Upper lobe of right lung (tissue), 1 donor: ENCODE data around the gene LGR6. TPM values are rescaled to one million over a fixed set of nuclear protein-coding genes. Genes with fewer than 3 reads are reported as not detected.

ENCODE experiments used
- ATAC-seq: fragments of 200-7000 bp; cut with Tn5 transposase; one replicate; pipeline ENCODE4 v1.9.1; 2020; ENCODE audit warnings: mild to moderate bottlenecking, moderate library complexity
- DNase-seq: peaks from one replicate; pipeline ENCODE4 v3.0.0-alpha.2; 2020
- H3K27ac ChIP-seq: fragments of 200-600 bp; one replicate; pipeline ENCODE4 v1.8.0; 2022
- H3K27me3 ChIP-seq: fragments of 200-600 bp; one replicate; pipeline ENCODE4 v1.8.0; 2022; ENCODE audit warnings: mild to moderate bottlenecking
- H3K36me3 ChIP-seq: fragments of 200-600 bp; one replicate; pipeline ENCODE4 v1.8.0; 2022
- H3K4me1 ChIP-seq: fragments of 200-600 bp; one replicate; pipeline ENCODE4 v1.8.0; 2022
- H3K4me3 ChIP-seq: fragments of 200-600 bp; one replicate; pipeline ENCODE4 v1.8.0; 2022; ENCODE audit warnings: mild to moderate bottlenecking
- H3K9me3 ChIP-seq: fragments of 200-600 bp; one replicate; pipeline ENCODE4 v1.8.0; 2022
- intact Hi-C: fragments of 100-400 bp; cut with DNase I; formaldehyde crosslinking; loops from one replicate; pipeline ENCODE4 v1.11.0; 2022
- total RNA-seq: library from RNA; stranded (reverse); fragmentation: NEBNext Ultra II Directional; extraction: Animal tissue kit (Norgen Biotek cat#: 25700); gene quantifications from one replicate; pipeline ENCODE4 v1.2.1, GENCODE V29; 2021
- TF ChIP-seq, protein P1 (sequence below): fragments of 200-600 bp; IDR thresholded peaks from one replicate; pipeline ENCODE4 v1.8.0; 2022; ENCODE audit warnings: antibody characterized with exemption
- donor health status: DM: no; HTN: yes; CAD: no; lungs with severe emphysema.

LGR6 gene
- total RNA-seq, 1 donor from 2014 or later: 1.8 TPM

- intact Hi-C loops: no loop called here
- no peak for ATAC-seq
- no peak overlapping the region for H3K4me3 ChIP-seq
- TF ChIP-seq, protein P1, sequence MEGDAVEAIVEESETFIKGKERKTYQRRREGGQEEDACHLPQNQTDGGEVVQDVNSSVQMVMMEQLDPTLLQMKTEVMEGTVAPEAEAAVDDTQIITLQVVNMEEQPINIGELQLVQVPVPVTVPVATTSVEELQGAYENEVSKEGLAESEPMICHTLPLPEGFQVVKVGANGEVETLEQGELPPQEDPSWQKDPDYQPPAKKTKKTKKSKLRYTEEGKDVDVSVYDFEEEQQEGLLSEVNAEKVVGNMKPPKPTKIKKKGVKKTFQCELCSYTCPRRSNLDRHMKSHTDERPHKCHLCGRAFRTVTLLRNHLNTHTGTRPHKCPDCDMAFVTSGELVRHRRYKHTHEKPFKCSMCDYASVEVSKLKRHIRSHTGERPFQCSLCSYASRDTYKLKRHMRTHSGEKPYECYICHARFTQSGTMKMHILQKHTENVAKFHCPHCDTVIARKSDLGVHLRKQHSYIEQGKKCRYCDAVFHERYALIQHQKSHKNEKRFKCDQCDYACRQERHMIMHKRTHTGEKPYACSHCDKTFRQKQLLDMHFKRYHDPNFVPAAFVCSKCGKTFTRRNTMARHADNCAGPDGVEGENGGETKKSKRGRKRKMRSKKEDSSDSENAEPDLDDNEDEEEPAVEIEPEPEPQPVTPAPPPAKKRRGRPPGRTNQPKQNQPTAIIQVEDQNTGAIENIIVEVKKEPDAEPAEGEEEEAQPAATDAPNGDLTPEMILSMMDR: no peak
- no peaks in the 10 kb centered on the region for H3K9me3 ChIP-seq
- H3K27ac ChIP-seq: no peak overlapping the region
- DNase-seq: no peak
- no peaks in the 10 kb centered on the region for H3K36me3 ChIP-seq
- no peaks in the 10 kb centered on the region for H3K4me1 ChIP-seq
- no peaks in the 10 kb centered on the region for H3K27me3 ChIP-seq
Observed at GRCh38 chr1:202204065-202204464, 10.5 kb downstream of the LGR6 start.

DNA sequence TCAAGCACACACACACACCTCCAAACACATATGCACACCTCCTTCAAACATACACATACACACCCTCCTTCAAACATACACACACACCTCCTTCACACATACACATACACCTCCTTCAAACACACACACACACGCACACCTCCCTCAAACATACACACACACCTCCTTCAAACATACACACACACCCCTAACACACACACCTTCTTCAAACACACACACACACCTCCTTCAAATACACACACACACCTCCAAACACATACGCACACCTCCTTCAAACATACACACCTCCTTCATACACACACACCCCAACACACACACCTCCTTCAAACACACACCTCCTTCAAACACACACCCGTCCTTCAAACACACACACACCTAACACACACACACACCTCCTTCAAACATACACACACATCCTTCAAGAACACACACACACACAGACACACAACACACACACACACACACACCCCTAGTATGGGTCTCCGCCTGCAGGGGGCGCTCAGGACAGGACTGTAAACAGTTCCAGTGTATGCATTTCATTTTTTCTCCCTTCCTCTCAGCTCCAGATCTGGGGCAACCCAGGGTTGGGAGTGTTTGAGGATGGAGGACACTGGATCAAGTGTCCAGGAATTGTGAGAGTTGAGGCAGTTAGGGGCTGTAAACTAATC lies 12.1 kb downstream of the LGR6 start:
- intact Hi-C loops: no loop called here
- TF ChIP-seq, protein P1: no peak
- Histone ChIP-seq H3K27me3 (no peaks in the 10 kb centered on the region), H3K36me3 (no peaks in the 10 kb centered on the region), H3K4me1 (no peaks in the 10 kb centered on the region), H3K4me3 (no peak overlapping the region), H3K9me3 (no peaks in the 10 kb centered on the region), H3K27ac (no peak overlapping the region)
- DNase-seq (no peak), ATAC-seq (peak; percentile 58)

- TF ChIP-seq, protein P1: no peak
- H3K27ac ChIP-seq: no peak overlapping the region
- DNase-seq (no peak), ATAC-seq (no peak)
- H3K4me3 ChIP-seq: no peak overlapping the region
- no peaks in the 10 kb centered on the region for H3K4me1 ChIP-seq
- no peaks in the 10 kb centered on the region for H3K27me3 ChIP-seq
- H3K9me3 ChIP-seq: no peaks in the 10 kb centered on the region
- H3K36me3 ChIP-seq: no peaks in the 10 kb centered on the region
- intact Hi-C loops: no loop called here
Observed at GRCh38 chr1:202207292-202207691, 13.7 kb downstream of the LGR6 start.

GRCh38 chr1:202208351-202208857 lies 14.8 kb downstream of the LGR6 start:
- Histone ChIP-seq H3K36me3 (no peaks in the 10 kb centered on the region), H3K9me3 (no peaks in the 10 kb centered on the region), H3K4me3 (no peak overlapping the region), H3K27me3 (peaks cover 10% of the 10 kb centered on the region), H3K4me1 (no peaks in the 10 kb centered on the region), H3K27ac (no peak overlapping the region)
- DNase-seq (no peak), ATAC-seq (no peak)
- TF ChIP-seq, protein P1: no peak
- intact Hi-C loops: no loop called here

DNA sequence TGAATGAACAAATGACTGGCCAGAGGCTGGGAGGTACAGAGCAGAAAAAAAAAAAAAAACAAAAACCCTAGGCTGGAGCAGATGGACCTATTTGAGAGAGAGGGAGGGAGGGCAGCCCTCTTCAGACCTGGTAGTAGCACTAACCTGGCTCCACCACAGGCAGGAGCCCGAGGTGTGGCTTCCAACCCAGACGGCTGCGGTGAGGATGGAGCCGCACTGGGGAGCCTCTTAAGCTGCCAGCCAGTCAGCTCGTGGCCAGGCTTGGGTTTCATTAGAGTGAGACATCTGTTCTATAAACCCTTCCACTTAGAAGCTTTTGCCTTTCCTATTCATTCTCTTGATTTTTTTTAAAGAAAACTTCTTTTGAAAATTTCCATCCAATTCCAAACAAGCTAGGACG lies 16.8 kb downstream of the LGR6 start:
- TF ChIP-seq, protein P1: no peak
- H3K27me3 ChIP-seq: peaks cover 21% of the 10 kb centered on the region
- ATAC-seq: no peak
- H3K4me1 ChIP-seq: no peaks in the 10 kb centered on the region
- intact Hi-C loops: no loop called here
- H3K27ac ChIP-seq: no peak overlapping the region
- no peak overlapping the region for H3K4me3 ChIP-seq
- H3K9me3 ChIP-seq: no peaks in the 10 kb centered on the region
- no peaks in the 10 kb centered on the region for H3K36me3 ChIP-seq
- no peak for DNase-seq
